ENCODE results near the gene OR4D9.

The OR4D9 gene
- long read RNA-seq: 0 reads

DNA sequence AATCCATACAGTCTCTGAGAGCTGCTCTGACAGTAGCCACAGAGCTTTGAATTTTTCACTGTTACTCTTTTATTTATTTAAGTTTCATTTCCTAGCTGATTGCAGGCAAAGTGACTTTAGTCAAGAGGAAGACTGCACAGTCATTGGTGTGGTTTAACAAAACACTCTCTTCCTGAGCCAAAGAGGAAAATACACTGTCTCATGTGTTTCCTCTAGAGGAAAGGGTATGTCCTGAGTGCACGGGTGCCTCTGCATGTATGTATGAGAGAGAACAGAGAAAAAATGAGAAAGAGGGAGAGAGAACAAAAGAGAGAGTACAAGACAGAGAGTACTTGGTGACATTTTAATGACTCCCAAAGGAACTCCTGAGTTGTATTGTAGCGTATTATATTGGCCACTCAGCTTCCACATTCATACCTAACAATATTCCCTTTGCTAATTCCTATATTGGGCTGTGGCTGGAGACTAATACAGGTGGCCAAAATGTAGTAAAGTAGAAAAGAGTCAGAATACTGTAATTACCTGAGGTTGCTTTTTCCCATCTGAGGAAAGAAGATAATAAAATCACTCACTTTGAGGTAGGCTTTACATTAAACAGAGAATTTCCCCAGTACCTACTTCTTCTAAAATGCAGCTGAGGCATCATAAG lies at the start of gene OR4D9:
OR4D9 (plus strand) TSS at position 599 of the 649 bp plus-strand sequence. CDS start 3,374 bp downstream, outside the sequence.
- H3K27me3 ChIP-seq (ENCODE audit: insufficient read depth, poor library complexity, severe bottlenecking): no peaks in the 10 kb centered on the region
- H3K27ac ChIP-seq (replicated peaks): peak within 1 kb of the TSS; percentile 64
- H3K4me3 ChIP-seq (replicated peaks; ENCODE audit: insufficient read depth, low read length): no peak within 1 kb of the TSS
- no peak for TF ChIP-seq POLR2AphosphoS5 (IDR thresholded peaks at IDR 0.05; ENCODE audit: low read depth)
- no peak for TF ChIP-seq REST (IDR thresholded peaks at IDR 0.05; ENCODE audit: insufficient replicate concordance, low read depth)
- no peak for TF ChIP-seq SPI1 (IDR thresholded peaks at IDR 0.05; ENCODE audit: borderline replicate concordance, low read depth)
- TF ChIP-seq GABPA (IDR thresholded peaks at IDR 0.05; ENCODE audit: low read depth): no peak
- TF ChIP-seq CTCF (IDR thresholded peaks at IDR 0.05; ENCODE audit: insufficient read depth, low read length): no peak
- peak; percentile 7 to 49 for DNase-seq (ENCODE audit: low read depth in 1 of 2, low spot score in 1 of 2)

- Histone ChIP-seq H3K27ac (replicated peaks) (no peak overlapping the region), H3K27me3 (ENCODE audit: insufficient read depth, poor library complexity, severe bottlenecking) (no peaks in the 10 kb centered on the region), H3K4me3 (replicated peaks; ENCODE audit: insufficient read depth, low read length) (no peak overlapping the region)
- DNase-seq (ENCODE audit: low read depth in 1 of 2, low spot score in 1 of 2): no peak
- TF ChIP-seq GABPA (IDR thresholded peaks at IDR 0.05; ENCODE audit: low read depth): no peak
- no peak for TF ChIP-seq CTCF (IDR thresholded peaks at IDR 0.05; ENCODE audit: insufficient read depth, low read length)
- TF ChIP-seq POLR2AphosphoS5 (IDR thresholded peaks at IDR 0.05; ENCODE audit: low read depth): no peak
- no peak for TF ChIP-seq SPI1 (IDR thresholded peaks at IDR 0.05; ENCODE audit: borderline replicate concordance, low read depth)
- TF ChIP-seq REST (IDR thresholded peaks at IDR 0.05; ENCODE audit: insufficient replicate concordance, low read depth): no peak
Measured at GRCh38 chr11:59463190-59463641, 48.1 kb upstream of the OR4D9 start.

- H3K27ac ChIP-seq (replicated peaks): no peak within 1 kb of the TSS
- peaks cover 3% of the 10 kb centered on the region for H3K27me3 ChIP-seq (ENCODE audit: insufficient read depth, poor library complexity, severe bottlenecking)
- no peak for DNase-seq (ENCODE audit: low read depth in 1 of 2, low spot score in 1 of 2)
- TF ChIP-seq REST (IDR thresholded peaks at IDR 0.05; ENCODE audit: insufficient replicate concordance, low read depth) (no peak), GABPA (IDR thresholded peaks at IDR 0.05; ENCODE audit: low read depth) (no peak), SPI1 (IDR thresholded peaks at IDR 0.05; ENCODE audit: borderline replicate concordance, low read depth) (no peak), CTCF (IDR thresholded peaks at IDR 0.05; ENCODE audit: insufficient read depth, low read length) (no peak), POLR2AphosphoS5 (IDR thresholded peaks at IDR 0.05; ENCODE audit: low read depth) (no peak)
- no peak within 1 kb of the TSS for H3K4me3 ChIP-seq (replicated peaks; ENCODE audit: insufficient read depth, low read length)
Measured at GRCh38 chr11:59473015-59473414, 38.3 kb upstream of the OR4D9 start, which contains the start of gene OR4D10. Gene OR4D10 (plus strand): TSS chr11:59473315. CDS start chr11:59477430, 4,115 bp downstream.

All from HL-60 (cell line).